B cell (primary cell): Measurements from ENCODE around the gene ITGB1. TPM values are rescaled to one million over a fixed set of nuclear protein-coding genes. Genes with fewer than 3 reads are reported as not detected.

ENCODE experiments used
- ATAC-seq: fragments of 200-7000 bp; cut with Tn5 transposase; one replicate; pipeline ENCODE4 v1.10.0; 2021; ENCODE audit warnings: low read depth, mild to moderate bottlenecking, moderate number of reproducible peaks, moderate library complexity
- CTCF ChIA-PET: fragments of 350-600 bp; sonication (Branson Sonifier 250); formaldehyde crosslinking; loops from one replicate; lab custom pipeline; 2021; ENCODE audit warnings: antibody characterized with exemption, inconsistent platforms; lab: Charles Lee
- POLR2A ChIA-PET: fragments of 350-600 bp; sonication (Branson Sonifier 250); formaldehyde crosslinking; loops from one replicate; lab custom pipeline; 2021; ENCODE audit warnings: antibody characterized with exemption; lab: Charles Lee
- DNase-seq: peaks from one replicate; pipeline ENCODE4 v3.0.0; 2013
- H2AFZ ChIP-seq: 2 replicates; pipeline ENCODE4 v1.6.1; 2012; ENCODE audit warnings: mild to moderate bottlenecking, low read depth, low read length; ENCODE audit not compliant: insufficient read depth, poor library complexity, severe bottlenecking
- H3K27ac ChIP-seq, 2 donors: 1 replicate in 1 of 2; 2 replicates in 1 of 2; pipeline ENCODE4 v1.5.1; 2012 to 2013; ENCODE audit warnings: low read length in 2 of 2, mild to moderate bottlenecking in 2 of 2, moderate library complexity in 1 of 2
- H3K27me3 ChIP-seq, 4 experiments: fragments of 200-600 bp in 1 of 4; sonication (generic) in 1 of 4; replicated peaks in 1 of 4; 1 replicate in 2 of 4; 2 replicates in 2 of 4; pipeline versions ENCODE4 v1.6.1 to v1.7.0; 2013 to 2016; ENCODE audit warnings: low read length in 3 of 4, mild to moderate bottlenecking in 2 of 4, mixed read lengths in 1 of 4, moderate library complexity in 1 of 4; ENCODE audit not compliant: insufficient read depth in 4 of 4, control insufficient read depth in 3 of 4; ENCODE audit errors: control extremely low read depth in 1 of 4
- H3K36me3 ChIP-seq, 2 experiments: replicated peaks in 1 of 2; 1 replicate in 1 of 2; 2 replicates in 1 of 2; pipeline versions ENCODE4 v1.6.1 to v1.7.1; 2013; ENCODE audit warnings: low read length in 1 of 2; ENCODE audit not compliant: insufficient read depth in 2 of 2, control insufficient read depth in 1 of 2; ENCODE audit errors: control extremely low read depth in 1 of 2, extremely low read depth in 1 of 2
- H3K4me1 ChIP-seq, 2 donors: fragments of 200-600 bp in 1 of 2; sonication (generic) in 1 of 2; 1 replicate in 1 of 2; 2 replicates in 1 of 2; pipeline versions ENCODE4 v1.5.1 to v1.6.1; 2013 to 2017; ENCODE audit warnings: low read length in 2 of 2; ENCODE audit not compliant: control insufficient read depth in 2 of 2, insufficient read depth in 2 of 2
- H3K4me2 ChIP-seq: replicated peaks from 2 replicates; pipeline ENCODE3; 2012; ENCODE audit warnings: mild to moderate bottlenecking, low read depth, low read length; ENCODE audit not compliant: poor library complexity, severe bottlenecking
- H3K4me3 ChIP-seq, 5 experiments: fragments of 200-600 bp in 1 of 5; sonication (generic) in 1 of 5; 1 replicate in 3 of 5; 2 replicates in 2 of 5; pipeline versions ENCODE4 v1.5.1 to v1.7.0; 2011 to 2016; ENCODE audit warnings: low read length in 4 of 5, mild to moderate bottlenecking in 4 of 5, low read depth in 2 of 5, control low read depth in 1 of 5, moderate library complexity in 1 of 5; ENCODE audit not compliant: insufficient read depth in 1 of 5; ENCODE audit errors: control extremely low read depth in 1 of 5, extremely low read depth in 1 of 5
- H3K79me2 ChIP-seq: fragments of 200-600 bp; sonication (generic); one replicate; pipeline ENCODE4 v1.6.0; 2016; ENCODE audit warnings: low read length; ENCODE audit not compliant: control insufficient read depth, insufficient read depth
- H3K9ac ChIP-seq: fragments of 200-600 bp; sonication (generic); 2 replicates; pipeline ENCODE4 v1.6.1; 2017; ENCODE audit warnings: mild to moderate bottlenecking, low read length, moderate library complexity
- H3K9me3 ChIP-seq, 3 donors: one replicate each; pipeline versions ENCODE4 v1.6.1 to v1.7.1; 2013; ENCODE audit warnings: low read length in 2 of 3; ENCODE audit not compliant: control insufficient read depth in 2 of 3, insufficient read depth in 1 of 3; ENCODE audit errors: control extremely low read depth in 1 of 3
- H4K20me1 ChIP-seq: 2 replicates; pipeline ENCODE4 v1.6.0; 2012; ENCODE audit warnings: mild to moderate bottlenecking, low read length; ENCODE audit not compliant: insufficient read depth, control insufficient read depth, poor library complexity, severe bottlenecking
- H3K27ac Mint-ChIP-seq: one replicate; pipeline ENCODE4 v1.8.0; 2021; ENCODE audit warnings: mixed read lengths
- H3K27me3 Mint-ChIP-seq: one replicate; pipeline ENCODE4 v1.8.0; 2021; ENCODE audit warnings: mixed read lengths
- H3K4me1 Mint-ChIP-seq: one replicate; pipeline ENCODE4 v1.8.0; 2021; ENCODE audit warnings: mixed read lengths
- H3K4me3 Mint-ChIP-seq: one replicate; pipeline ENCODE4 v1.8.0; 2021; ENCODE audit warnings: mixed read lengths
- H3K9me3 Mint-ChIP-seq: one replicate; pipeline ENCODE4 v1.8.0; 2022; ENCODE audit warnings: mixed read lengths; ENCODE audit not compliant: insufficient read depth
- CTCF ChIP-seq: fragments of 200-600 bp; IDR thresholded peaks from one replicate; pipeline ENCODE4 v1.8.0; 2022; ENCODE audit warnings: antibody characterized with exemption, mild to moderate bottlenecking
- EZH2 ChIP-seq: IDR thresholded peaks from 2 replicates; pipeline ENCODE4 v1.6.1; 2012; ENCODE audit warnings: borderline replicate concordance, low read depth, mild to moderate bottlenecking, moderate library complexity, low read length; ENCODE audit not compliant: insufficient read depth, poor library complexity, severe bottlenecking
- WGBS: methylation state at CpG from one replicate; pipeline ENCODE4 v1.1.5; 2013; ENCODE audit warnings: missing lambda C conversion rate; ENCODE audit not compliant: insufficient coverage; 5-methylcytosine and 5-hydroxymethylcytosine counted together
- intact Hi-C: fragments of 100-400 bp; cut with micrococcal nuclease; formaldehyde crosslinking; loops from one replicate; pipeline ENCODE4 v1.10.0; 2022
- polyA plus RNA-seq: library from polyadenylated mRNA; depleted of rRNA; stranded (reverse); fragments of >200 nt; gene quantifications from 2 replicates; pipeline ENCODE4 v1.2.3, GENCODE V29; 2012
- total RNA-seq, 2 donors: library from RNA; stranded (reverse); fragments of 120-200 nt in 1 of 2; gene quantifications; 1 replicate in 1 of 2; 2 replicates in 1 of 2; pipeline versions ENCODE4 v1.2.3 to v1.2.4, GENCODE V29; 2013 to 2022

Gene ITGB1
- total and polyA plus RNA-seq, 2 donors (not counting 1 experiment from before 2014, with no cell fraction given) = 30.8 to 128 TPM

GRCh38 chr10:32947586-32947985, 10.4 kb downstream of the ITGB1 start:
- Histone ChIP-seq H3K36me3 (no peaks in the 10 kb centered on the region), H3K4me1 (peaks cover 12 to 24% of the 10 kb centered on the region in 2 donors), H3K4me2 (no peak overlapping the region), H3K27ac (no peak overlapping the region), H3K9ac (no peak overlapping the region), H3K4me3 (no peak overlapping the region), H2AFZ (no peak overlapping the region), H3K79me2 (peaks cover 72% of the 10 kb centered on the region), H3K27me3 (no peaks in the 10 kb centered on the region), H3K9me3 (no peaks in the 10 kb centered on the region), H4K20me1 (peaks cover 10% of the 10 kb centered on the region)
- Mint-ChIP-seq H3K4me3 (no peak overlapping the region), H3K4me1 (peaks cover 67% of the 10 kb centered on the region), H3K27ac (no peak overlapping the region), H3K27me3 (no peaks in the 10 kb centered on the region), H3K9me3 (no peaks in the 10 kb centered on the region)
- no peak for TF ChIP-seq EZH2
- no peak for TF ChIP-seq CTCF
- ATAC-seq (no peak), DNase-seq (no peak)
- POLR2A ChIA-PET = no interaction called here
- intact Hi-C loops = no loop called here
- WGBS = no CpG with 5 or more reads among the region's 5 CpGs
- CTCF ChIA-PET = no interaction called here

- Histone ChIP-seq H2AFZ (no peak overlapping the region), H3K9me3 (no peaks in the 10 kb centered on the region), H3K79me2 (peaks cover 75% of the 10 kb centered on the region), H3K4me1 (peaks cover 22 to 33% of the 10 kb centered on the region in 2 donors), H3K27me3 (no peaks in the 10 kb centered on the region), H3K9ac (no peak overlapping the region), H3K36me3 (no peaks in the 10 kb centered on the region), H3K4me2 (no peak overlapping the region), H3K27ac (no peak overlapping the region), H4K20me1 (peaks cover 10% of the 10 kb centered on the region), H3K4me3 (no peak overlapping the region)
- DNase-seq (no peak), ATAC-seq (no peak)
- no peak for TF ChIP-seq EZH2
- no peak for TF ChIP-seq CTCF
- Mint-ChIP-seq H3K4me1 (peaks cover 66% of the 10 kb centered on the region), H3K27me3 (no peaks in the 10 kb centered on the region), H3K27ac (no peak overlapping the region), H3K4me3 (no peak overlapping the region), H3K9me3 (no peaks in the 10 kb centered on the region)
- ChIA-PET POLR2A (no interaction called here), CTCF (interaction anchor here (0.9 kb wide), 1 partner anchor 10 kb away, joined by 5 read pairs; no protein-coding TSS in a partner anchor)
- WGBS = 93% methylated on average over 2 of the region's 2 CpGs
- intact Hi-C loops = no loop called here
Observed at GRCh38 chr10:32946108-32946507, 11.9 kb downstream of the ITGB1 start.
